SKM-1 treated with dmso at 0.1 percent for 144 hours (cell line): ENCODE data around the gene NUP93.
"Not testable (repeated sequence)": the region's sequence is repeated elsewhere in the genome, so short reads cannot be mapped to it uniquely, and the experiment has no call there.

Experiments used
- DNase-seq: peaks from one replicate; lab custom pipeline; 2025; ENCODE audit not compliant: unreplicated experiment; lab: John Stamatoyannopoulos, UW

The NUP93 gene

GRCh38 chr16:56775162-56775561, 45.2 kb downstream of the NUP93 start:
- no peak for DNase-seq

- DNase-seq, result no peak
These were observed 46.6 kb downstream of the NUP93 start for GRCh38 chr16:56776562-56776961.

GRCh38 chr16:56777001-56777400, 47.1 kb downstream of the NUP93 start:
- no peak for DNase-seq

- DNase-seq, result no peak
These were observed 47.6 kb downstream of the NUP93 start for GRCh38 chr16:56777482-56777881.

- DNase-seq, result no peak
These were observed 50.0 kb downstream of the NUP93 start for GRCh38 chr16:56779906-56780305.

GRCh38 chr16:56780646-56781045, 50.7 kb downstream of the NUP93 start:
- no peak for DNase-seq

- no peak for DNase-seq
These were observed 51.6 kb downstream of the NUP93 start for GRCh38 chr16:56781528-56781961.

- DNase-seq, result no peak
These were observed 53.4 kb downstream of the NUP93 start for GRCh38 chr16:56783344-56783743.

- no peak for DNase-seq
These were observed 55.4 kb downstream of the NUP93 start for GRCh38 chr16:56785317-56785716.

- no peak for DNase-seq
These were observed 57.2 kb downstream of the NUP93 start for GRCh38 chr16:56787167-56787566.

- no peak for DNase-seq
These were observed 58.5 kb downstream of the NUP93 start for GRCh38 chr16:56788435-56788834.

- DNase-seq, result no peak
These were observed 59.4 kb downstream of the NUP93 start for GRCh38 chr16:56789360-56789759.

- no peak for DNase-seq
These were observed 63.0 kb downstream of the NUP93 start for GRCh38 chr16:56792967-56793366.

GRCh38 chr16:56793492-56793891, 63.6 kb downstream of the NUP93 start:
- DNase-seq, result no peak

- DNase-seq, result no peak
These were observed 65.1 kb downstream of the NUP93 start for GRCh38 chr16:56795011-56795410.

- DNase-seq, result not testable (repeated sequence)
These were observed 67.1 kb downstream of the NUP93 start for GRCh38 chr16:56797038-56797437.

- DNase-seq, result no peak
These were observed 67.9 kb downstream of the NUP93 start for GRCh38 chr16:56797861-56798260.

- no peak for DNase-seq
These were observed 69.0 kb downstream of the NUP93 start for GRCh38 chr16:56798955-56799354.

GRCh38 chr16:56800355-56800754, 70.4 kb downstream of the NUP93 start:
- DNase-seq, result no peak

- no peak for DNase-seq
These were observed 71.8 kb downstream of the NUP93 start for GRCh38 chr16:56801762-56802161.

- no peak for DNase-seq
These were observed 77.2 kb downstream of the NUP93 start for GRCh38 chr16:56807011-56807675.

- DNase-seq, result not testable (repeated sequence)
These were observed 77.7 kb downstream of the NUP93 start for GRCh38 chr16:56807676-56808067.

- DNase-seq, result no peak
These were observed 81.0 kb downstream of the NUP93 start for GRCh38 chr16:56810954-56811353.
